HG03460 (cell line): ENCODE results near the gene ULK4.

Source experiments
- ATAC-seq: cut with Tn5 transposase; IDR thresholded peaks from one replicate; pipeline ENCODE4 v1.9.1; 2021; ENCODE audit not compliant: unreplicated experiment

ULK4 gene

DNA sequence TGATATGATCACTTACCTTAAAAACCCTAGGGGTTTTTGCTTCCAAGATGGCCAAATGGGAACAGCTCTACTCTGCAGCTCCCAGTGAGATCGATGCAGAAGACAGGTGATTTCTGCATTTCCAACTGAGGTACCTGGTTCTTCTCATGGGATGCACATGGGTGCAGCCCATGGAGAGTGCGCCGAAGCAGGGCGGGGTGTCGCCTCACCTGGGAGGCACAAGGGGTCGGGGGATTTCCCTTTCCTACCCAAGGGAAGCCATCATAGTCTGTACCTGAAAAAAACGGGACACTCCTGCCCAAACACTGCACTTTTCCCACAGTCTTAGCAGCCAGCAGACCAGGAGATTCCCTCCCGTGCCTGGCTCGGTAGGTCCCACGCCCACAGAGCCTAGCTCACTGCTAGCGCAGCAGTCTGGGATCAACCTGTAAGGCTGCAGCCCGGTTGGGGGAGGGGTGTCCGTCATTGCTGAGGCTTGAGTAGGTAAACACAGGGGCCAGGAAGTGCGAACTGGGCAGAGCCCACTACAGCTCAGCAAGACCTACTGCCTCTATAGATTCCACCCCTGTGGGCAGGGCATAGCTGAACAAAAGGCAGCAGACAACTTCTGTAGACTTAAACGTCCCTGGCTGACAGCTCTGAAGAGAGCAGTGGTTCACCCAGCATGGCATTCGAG is 684.0 kb downstream of the ULK4 start:
- no peak for ATAC-seq

DNA sequence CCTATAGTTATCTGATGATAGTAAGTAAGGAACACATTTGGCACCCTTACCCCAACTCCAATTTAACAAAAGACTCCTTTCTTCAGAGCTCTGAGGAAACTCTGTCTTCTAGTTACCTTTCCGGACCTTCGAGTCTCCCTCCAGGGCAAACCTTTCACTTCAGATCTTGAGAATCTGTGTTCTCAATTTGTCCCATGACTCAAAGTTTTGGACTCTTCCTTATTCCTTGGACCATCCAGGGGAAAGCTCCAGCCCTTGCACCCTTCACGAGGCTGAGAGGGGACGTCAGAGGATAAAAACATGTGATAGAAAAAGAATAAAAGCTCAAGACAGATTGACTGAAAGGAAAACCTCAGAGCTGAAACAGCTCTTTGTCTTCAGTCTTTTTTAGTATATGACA is 685.7 kb downstream of the ULK4 start:
- ATAC-seq: no peak

DNA sequence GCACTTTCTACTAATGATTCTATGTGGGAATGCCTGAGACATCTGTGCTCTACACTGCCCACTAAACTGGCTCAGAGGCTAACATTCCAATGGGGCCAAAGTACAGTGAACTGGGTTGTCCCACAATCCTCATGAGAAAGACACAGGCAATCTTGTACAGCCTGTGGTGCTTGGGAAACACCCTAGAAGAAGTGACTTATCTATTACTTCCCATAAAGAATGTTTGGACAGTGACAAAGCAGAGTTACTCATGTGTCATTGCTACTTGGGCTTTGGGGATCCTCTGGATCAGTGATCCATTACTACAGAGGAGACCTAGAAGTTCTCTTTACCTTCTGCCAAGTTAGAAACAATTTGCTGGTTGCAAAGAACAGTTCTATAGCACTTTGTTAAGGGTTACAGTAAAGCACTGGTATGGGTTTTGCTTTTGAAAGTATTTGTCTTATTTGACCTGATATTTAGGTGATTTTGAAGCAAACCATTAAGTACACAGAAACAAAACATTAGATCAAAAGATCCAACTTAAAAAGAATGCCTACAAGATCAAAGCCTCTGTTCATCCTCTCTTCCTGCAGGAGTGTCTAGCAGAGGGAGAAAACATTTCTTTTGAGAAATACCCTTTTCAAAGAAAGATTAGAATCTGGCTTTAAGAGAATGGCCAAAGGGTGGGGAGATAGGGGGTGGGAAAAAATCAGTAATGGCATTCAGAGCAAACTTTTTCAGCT is 686.8 kb downstream of the ULK4 start:
- ATAC-seq: no peak

DNA sequence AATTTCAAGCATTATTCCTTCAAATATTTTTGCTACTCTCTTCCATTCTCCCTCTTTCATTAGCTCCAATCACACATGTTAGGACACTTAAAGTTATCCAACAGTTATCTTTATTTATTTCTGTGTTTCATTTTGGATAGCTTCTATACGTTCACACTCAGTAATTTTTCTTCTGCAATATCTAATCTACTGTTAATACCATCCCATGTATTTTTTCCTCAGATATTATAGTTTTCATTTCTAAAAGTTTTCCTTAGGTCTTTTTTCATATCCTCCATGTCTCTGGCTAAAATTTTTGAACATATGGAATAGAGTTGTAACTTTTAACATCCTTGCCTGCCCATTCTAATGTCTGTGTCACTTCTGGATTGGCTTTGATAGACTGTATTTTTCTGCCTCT is 689.2 kb downstream of the ULK4 start:
- no peak for ATAC-seq

DNA sequence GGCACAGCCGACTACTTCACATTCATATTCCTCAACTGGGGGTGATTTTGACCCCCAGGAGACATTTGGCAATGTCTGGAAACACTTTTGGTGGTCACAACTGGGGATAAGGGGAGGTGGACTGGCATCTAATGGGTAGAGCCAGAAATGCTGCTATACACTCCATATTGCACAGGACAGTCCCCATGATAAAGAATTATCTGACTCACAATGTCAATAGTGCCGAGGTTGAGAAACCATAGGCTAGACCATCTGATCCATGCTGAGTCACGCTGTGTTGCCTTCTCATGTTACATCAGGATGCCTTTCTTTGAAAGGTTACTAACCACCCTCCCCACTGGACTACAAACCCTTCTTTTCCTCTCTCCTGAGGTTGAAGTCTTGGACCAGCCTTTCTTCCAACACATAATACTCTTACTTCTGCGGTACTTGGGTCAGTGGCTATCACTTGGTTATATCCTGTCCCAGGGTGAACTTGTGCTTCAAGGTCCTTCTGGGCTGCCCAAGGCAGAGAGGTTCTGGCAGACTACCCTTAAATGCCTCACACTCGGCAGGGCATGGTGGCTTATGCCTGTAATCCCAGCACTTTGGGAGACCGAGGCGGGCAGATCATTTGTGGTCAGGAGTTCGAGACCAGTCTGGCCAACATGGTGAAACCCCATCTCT is 693.8 kb downstream of the ULK4 start:
- no peak for ATAC-seq

DNA sequence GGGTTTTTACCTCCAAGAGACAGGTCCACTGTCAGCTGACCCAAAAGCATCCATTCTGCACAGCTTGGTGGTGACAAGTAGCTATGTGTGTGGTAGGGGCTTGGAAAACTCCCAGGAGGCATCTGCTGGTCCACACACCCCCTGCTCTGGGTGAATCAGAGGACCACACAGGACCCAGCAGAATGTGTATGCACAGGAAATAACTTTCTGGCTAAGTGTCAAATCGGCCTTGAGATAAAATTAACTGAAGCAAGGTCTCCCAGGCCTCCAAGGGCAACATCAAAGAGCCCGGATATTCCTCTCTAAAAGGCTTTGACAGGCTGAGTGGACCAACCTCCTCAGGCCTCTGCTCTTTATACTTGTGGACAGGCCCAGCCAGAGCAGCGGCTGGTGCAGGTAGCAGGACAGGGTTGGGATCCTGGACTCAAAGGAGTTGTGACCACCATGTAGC is 696.1 kb downstream of the ULK4 start:
- no peak for ATAC-seq

DNA sequence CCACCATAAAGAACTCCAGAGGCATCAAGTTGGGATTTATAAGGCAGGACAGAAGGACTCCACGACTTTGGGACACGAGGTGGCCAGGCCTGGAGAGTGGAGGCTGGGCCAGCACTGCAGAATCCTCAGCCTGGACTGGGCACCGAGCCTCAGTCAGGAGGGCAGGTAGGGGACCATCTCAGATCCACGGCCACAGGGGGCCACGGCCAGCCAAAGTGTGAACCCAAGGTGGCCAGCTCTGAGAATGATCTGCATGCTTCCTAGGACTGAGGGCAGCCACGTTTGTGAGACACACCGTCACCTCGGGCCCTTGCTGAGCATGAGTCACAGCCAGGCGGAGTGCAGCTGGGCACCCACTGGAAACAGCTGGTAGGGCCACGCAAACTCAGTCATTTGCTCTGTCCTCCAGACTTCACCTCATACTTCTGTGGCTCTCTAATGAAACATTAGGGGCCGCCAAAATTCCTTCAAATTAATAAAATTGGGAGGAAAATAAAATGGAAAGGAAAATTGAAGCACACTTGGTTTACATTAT is 696.8 kb downstream of the ULK4 start:
- no peak for ATAC-seq

DNA sequence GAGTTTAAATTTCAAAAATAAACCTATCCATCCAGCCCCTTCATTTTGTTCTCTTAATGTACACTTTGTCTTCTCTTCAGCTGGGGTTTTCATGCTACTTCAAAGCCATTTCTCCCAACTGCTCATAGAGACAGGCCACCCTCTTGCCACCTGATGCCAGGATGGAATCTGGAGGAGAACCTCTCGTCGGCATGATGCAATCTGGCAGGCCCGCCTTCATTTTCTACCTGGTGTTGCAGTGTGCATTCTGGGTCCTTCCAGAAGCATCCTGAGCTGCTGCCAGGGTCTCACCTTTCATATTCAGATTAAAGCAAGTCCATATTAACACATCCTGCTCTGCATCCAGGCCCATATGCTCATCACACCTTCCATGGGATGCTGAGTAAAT is 701.8 kb downstream of the ULK4 start:
- ATAC-seq: no peak

DNA sequence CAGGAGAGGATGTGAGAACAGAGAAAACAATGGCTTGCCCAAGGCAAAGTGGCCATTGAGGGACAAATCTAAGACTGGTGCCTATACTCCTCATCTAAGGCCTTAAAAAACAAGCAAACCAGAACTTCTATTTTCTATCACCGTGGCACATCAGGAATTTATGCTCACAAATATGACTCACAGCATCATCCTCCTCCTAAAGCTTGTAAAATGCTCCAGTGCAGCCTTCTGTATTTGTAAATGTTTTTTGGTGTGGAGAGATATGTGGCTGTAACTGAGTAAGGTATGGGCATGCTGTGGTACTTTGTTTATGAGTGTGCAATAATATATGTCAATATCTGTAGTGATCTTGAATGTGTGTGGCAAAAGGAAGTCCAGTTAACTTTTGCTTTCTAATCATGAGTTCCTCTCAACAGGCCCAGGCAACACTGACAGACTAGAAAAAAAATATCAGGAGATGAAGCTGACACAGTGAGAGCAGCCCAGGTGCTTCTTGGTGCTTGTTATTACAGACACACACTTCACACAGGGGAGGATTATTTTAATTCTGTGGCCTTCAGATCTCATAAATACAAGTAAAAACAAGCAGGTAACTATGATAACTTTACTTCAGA is 702.3 kb downstream of the ULK4 start:
- ATAC-seq: no peak

DNA sequence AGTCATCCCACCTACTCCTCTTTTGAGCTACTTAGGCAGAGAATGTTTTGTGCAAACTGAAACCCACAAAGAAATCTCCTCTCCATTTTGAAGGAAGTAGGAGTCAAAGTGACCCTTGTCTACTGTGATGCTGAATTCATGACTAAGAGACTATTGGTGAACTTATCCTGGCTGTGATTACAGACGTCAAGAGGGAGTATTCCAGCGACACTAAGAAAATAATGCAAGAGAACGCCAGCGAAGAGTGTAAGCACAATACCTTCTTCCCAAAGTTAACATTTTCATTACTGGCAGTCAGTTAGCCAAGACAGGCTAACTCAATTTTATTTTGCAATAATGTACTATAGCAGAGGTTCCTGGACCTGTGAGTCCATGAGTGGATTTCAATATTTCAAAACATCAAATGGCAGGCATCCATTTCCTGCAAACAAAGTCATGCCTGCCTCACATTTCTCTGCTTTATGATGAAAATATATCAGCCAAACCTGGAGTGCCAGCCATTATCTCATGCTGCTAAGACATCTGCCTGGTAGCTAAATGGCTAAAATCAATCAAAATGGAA is 703.6 kb downstream of the ULK4 start:
- ATAC-seq: no peak

DNA sequence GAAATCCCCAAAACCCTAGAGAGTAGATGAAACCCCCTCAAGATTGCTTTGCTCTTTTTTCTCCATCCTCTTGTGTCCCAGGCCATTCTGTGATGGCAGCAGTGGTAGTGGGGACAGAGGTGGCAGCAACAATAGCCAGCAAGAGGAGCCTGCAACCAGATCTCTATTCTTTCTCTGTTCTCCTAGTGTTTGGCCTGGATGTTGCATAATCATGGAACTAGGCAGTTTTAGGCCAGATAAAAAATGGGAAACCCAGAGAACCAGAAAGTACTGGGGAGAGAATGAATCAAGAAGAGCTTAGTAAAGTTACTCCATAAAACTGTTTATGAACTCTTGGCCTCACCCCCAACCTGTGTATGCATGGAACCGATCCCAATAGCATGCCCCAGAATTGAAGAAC is 710.3 kb downstream of the ULK4 start:
- ATAC-seq: no peak

DNA sequence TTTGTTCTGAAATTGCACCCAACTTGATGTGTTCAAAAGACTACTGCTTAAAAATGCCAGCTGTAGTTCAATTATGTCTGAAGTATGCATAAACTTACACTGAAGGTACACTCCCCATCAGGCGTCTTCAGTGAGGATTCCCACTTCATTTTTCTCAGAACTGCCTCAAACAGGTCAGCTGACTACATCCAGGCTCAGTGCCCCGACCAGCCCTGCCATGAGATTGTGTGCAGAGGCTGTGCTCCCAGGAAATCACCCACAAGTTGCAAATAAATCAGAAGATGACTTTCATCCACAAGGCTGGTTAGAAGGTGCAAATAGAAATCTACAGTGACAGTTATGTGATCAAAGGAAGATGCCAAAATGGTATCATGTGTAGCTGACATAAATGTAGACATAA is 711.1 kb downstream of the ULK4 start:
- ATAC-seq: no peak

DNA sequence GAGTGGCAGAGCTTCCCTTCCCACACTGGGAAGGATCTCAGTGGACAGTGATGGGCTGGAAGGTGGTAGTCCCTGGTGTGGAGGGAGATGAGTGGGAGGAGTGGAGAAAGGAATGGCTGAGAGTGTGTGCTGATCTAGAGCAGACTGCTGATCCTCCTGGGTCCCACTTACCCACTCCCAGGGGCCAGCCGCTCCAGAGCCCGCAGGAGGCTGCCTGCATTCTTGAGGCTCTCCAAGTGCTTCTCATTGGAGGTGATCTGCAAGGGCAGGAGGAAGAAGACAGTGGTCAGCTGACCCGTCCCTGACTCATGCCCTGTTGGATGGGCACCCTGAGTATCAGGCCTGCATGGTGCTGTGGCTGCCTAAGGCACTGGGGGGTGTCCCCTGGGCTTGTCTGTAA is 712.6 kb downstream of the ULK4 start:
- ATAC-seq: no peak

DNA sequence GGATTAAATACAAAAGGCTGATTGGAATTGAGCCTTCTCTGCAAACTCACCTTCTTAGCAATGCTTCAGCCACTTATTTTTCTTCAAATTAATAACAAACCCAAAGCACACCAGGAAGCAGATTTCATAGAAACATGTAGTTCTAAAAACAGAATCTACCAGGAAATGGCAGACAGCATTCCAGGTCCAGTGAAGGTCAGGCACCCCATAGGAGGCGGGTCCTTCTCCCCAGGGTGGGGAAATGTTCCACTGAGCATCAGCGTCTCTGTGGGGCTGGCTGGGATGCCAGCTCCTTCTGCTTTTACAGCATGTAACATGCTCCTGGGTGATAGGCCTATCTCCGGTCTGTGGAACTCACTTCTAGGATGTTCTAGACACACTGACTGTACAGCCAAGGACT is 713.4 kb downstream of the ULK4 start:
- ATAC-seq: no peak

DNA sequence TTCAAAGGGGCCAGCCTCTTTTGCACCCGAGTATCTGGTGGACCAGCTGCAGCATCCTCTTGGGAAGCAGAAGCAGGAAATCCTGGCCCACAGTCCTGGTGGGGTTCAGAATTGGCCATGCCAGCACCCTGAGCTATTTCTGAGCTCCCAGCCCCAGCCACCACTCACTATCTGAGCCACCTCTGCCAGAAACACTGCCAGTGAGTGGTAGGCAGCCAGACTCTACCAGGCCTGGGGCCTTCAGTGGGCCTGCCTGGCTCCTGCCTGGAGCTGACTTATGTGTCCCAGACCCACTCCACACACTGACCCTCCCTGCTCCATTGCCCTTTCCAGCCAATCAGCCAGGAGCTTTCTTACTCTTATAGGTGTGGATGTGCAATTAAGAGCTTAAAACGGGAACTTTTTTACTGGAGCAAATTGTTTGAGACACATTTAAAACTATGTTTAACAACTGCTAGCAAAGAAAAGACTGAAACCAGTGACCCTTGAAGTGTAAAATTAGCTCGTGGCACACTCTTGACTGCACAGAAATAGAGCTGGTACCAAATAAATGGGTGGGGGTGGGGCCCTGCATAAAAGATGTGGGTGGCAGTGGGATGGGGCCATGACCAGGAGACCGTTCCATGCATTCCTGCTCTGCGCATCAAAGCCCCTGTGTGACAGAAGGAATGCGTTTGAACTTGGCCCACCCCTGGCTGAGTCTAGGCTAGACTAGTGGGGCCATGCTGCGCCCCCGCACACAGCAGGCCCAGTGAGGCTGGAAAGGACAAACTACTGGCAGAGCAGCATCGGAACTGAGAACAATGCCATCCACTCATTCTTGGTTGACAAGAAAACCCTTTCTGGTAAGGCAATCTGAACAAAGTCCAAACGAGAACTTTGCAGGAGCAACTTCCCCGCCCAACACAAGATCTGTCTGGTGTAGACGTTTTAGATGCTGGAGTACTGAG is 714.6 kb downstream of the ULK4 start:
- ATAC-seq: no peak

DNA sequence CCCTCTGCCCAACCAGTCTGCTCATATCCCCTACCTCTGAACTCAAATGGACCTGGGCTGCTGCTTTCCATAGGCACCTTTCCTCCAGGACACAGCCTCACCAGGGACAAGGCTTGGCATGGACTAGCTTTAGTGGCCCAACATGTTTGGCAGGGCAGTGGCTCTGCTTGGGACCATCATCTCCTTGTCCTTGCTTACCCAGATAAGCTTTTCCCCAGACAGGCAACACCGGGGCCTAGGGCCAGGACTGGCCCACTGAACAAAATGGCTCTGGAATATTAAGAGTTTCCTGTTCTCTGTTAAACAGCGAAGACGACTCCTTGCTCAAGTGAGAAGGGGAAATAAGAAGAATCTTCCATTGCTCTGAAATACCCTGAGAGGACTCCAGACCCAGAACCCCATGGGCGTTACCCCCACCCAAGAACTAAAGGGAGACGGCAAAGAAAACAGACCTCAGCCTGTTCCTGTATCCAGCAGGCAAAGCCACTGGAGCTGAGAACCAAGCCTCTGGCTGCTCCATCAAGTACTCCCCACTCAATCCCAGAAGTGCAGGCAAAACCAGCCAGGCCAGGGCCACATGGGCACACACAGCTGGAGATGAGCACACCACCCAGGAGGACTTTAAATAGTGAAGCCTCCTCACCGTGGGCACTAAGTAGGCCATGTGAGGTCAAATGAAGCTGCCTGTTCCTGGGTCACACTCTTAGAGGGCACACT is 717.1 kb downstream of the ULK4 start:
- no peak for ATAC-seq

DNA sequence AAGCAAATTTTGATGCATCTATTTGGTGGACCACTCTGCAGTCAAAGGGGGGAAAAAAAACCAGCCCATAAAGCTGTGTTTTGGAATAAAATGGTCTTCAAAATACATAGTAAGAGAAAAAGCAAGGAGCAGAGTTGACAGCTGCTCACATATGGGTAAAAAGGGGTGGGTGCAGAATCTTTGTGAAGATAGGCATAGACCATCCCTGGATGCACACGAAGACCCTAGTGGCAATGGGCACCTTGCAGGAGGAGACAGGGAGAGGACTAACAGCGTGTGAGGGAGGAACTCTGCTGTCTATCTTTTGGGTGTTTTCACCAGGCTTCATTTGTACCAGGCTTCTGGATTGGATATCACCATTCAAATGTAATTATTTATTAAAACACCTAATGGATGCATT is 718.7 kb downstream of the ULK4 start:
- ATAC-seq: no peak

DNA sequence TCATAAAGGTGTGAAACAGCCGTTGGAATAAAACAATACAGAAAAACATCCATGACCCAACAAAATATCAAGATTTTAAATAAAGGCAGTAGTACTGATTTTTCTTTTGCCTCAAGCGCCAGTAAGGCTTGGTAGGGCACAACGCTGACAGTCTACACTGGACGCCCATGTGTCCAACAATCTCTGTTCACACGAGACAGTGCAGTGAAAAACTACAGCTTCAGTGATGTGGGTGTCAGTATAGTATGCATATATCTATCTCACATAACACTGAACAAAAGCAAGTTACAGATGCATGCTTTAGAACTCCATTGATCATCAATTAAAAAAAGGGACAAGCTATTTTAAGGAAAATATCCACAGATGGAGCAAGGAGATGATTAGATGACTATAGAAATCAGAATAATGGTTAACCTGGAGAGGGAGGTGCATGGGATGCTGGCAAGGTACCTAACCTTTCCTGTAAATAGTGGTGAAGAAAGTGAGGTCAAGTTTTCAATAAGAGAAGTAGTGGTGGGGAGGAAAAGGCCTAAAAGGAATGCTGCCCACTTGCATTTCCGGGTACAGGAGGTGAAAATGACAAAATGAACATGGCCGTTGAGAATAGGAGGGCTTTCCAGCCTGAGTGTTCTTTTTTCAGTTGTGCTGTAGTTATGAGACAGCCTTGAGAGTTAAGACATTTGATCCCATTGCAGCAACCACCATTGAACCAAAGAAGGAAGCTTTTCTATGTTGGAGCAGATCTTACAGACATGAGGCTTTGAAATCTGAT is 719.9 kb downstream of the ULK4 start:
- ATAC-seq: no peak

DNA sequence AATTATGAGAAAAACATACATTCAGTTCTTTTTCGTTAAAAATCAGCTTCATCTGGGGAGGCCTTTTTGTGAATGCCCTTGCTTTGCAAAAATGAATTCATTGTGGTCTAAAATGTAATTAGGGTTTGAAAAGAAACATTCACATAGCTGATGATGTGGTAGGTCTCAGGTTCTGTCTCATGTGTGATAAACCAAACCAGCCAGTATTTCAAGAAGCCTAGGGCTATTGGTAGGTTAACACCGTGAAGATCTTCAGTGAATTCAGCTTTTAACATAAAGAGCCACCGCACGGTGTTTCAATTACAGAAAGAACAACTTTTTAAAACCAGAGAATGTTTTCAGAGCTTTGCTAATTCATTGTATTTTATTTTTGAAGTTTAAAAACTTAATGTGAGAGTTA is 720.7 kb downstream of the ULK4 start:
- no peak for ATAC-seq
